Measurements from ENCODE around the gene TGFA. TPM values are rescaled to one million over a fixed set of nuclear protein-coding genes. Genes with fewer than 3 reads are reported as not detected.

The TGFA gene
- total RNA-seq, 2 experiments from 2014 or later = 0.25 to 0.38 TPM

DNA sequence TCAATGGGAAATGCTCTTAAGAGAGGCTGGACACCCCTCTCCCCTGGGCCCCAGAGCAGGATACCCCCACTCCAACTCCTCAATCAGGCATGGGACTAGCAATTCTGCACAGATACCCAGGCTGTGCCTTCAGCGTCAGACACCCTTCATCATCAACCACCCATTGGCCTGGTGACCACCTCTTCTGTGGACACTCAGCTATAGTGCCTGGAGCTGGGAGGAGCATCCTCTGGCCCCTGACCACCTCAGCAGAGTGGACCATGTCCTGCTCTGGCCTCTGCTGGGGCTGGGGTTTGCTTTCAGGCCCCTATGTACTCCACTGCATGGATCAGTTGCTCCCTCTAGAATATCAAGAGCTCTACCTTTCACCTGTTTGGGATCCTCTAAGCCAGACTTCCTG, 35.1 kb downstream of the TGFA start:
- ChIA-PET POLR2A (no interaction called here), CTCF (no interaction called here)
- H3K36me3 Mint-ChIP-seq (ENCODE audit: low read depth) = no peaks in the 10 kb centered on the region
- H3K27ac Mint-ChIP-seq = no peak overlapping the region
- ATAC-seq = no peak
- TF ChIP-seq, protein P1, sequence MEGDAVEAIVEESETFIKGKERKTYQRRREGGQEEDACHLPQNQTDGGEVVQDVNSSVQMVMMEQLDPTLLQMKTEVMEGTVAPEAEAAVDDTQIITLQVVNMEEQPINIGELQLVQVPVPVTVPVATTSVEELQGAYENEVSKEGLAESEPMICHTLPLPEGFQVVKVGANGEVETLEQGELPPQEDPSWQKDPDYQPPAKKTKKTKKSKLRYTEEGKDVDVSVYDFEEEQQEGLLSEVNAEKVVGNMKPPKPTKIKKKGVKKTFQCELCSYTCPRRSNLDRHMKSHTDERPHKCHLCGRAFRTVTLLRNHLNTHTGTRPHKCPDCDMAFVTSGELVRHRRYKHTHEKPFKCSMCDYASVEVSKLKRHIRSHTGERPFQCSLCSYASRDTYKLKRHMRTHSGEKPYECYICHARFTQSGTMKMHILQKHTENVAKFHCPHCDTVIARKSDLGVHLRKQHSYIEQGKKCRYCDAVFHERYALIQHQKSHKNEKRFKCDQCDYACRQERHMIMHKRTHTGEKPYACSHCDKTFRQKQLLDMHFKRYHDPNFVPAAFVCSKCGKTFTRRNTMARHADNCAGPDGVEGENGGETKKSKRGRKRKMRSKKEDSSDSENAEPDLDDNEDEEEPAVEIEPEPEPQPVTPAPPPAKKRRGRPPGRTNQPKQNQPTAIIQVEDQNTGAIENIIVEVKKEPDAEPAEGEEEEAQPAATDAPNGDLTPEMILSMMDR (IDR thresholded peaks at IDR 0.05) = no peak
- H3K27me3 Mint-ChIP-seq = no peaks in the 10 kb centered on the region
- H3K9me3 Mint-ChIP-seq = no peaks in the 10 kb centered on the region
- peaks cover 11% of the 10 kb centered on the region for H3K4me1 Mint-ChIP-seq (ENCODE audit: low read depth)
- intact Hi-C loops (cut with micrococcal nuclease) = no loop called here
- no peak overlapping the region for H3K4me3 Mint-ChIP-seq
- DNase-seq = no peak

DNA sequence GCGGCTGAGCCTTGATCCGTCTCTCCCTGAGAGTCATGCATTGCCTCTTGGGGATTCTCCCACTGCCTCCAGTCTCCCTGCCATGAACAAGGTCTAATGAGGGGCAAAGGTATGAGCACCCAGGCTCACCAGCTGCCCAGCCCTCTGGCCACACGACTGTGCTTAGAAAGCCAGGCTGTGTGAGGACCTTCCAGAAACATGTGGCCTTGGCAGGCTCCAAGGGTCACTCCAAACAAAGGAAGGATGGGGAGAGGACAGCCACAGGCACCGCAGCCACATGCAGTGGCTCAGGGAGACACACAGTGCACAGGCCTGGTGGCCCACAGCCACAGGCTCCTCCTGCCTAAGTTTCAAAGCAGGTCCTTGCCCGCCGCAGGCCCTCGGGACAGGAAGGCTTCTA, 35.8 kb downstream of the TGFA start:
- ChIA-PET POLR2A (interaction anchor here (0.8 kb wide), 2 partner anchors 11 to 16 kb away, joined by 3 to 4 read pairs; no protein-coding TSS in a partner anchor), CTCF (no interaction called here)
- intact Hi-C loops (cut with micrococcal nuclease) = no loop called here
- no peaks in the 10 kb centered on the region for H3K9me3 Mint-ChIP-seq
- H3K27me3 Mint-ChIP-seq = no peaks in the 10 kb centered on the region
- H3K27ac Mint-ChIP-seq = no peak overlapping the region
- peaks cover 5% of the 10 kb centered on the region for H3K4me1 Mint-ChIP-seq (ENCODE audit: low read depth)
- H3K36me3 Mint-ChIP-seq (ENCODE audit: low read depth) = no peaks in the 10 kb centered on the region
- TF ChIP-seq, protein P1 (IDR thresholded peaks at IDR 0.05) = no peak
- no peak for ATAC-seq
- DNase-seq = no peak
- no peak overlapping the region for H3K4me3 Mint-ChIP-seq

DNA sequence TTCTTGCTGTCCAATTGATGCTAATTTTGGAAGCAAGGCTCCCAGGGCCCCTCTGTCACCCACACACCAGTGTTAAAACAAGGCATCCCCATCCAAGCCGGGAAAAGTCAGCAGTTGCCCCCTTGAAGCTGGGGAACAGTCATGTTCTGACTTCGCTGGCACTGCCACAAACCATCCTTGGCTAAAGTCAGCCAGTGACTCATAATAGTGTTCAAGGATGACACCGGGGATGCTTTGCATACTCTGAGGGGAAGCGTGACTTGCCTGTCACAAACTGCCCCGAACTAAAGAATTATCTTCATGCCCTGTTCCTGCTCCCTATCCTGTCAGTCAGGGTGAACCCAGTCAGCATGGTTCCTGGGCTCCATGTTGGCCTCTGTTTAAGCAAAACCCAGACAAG, 37.0 kb downstream of the TGFA start:
- Mint-ChIP-seq H3K9me3 (no peaks in the 10 kb centered on the region), H3K27me3 (no peaks in the 10 kb centered on the region), H3K4me1 (ENCODE audit: low read depth) (peaks cover 5% of the 10 kb centered on the region), H3K27ac (no peak overlapping the region), H3K36me3 (ENCODE audit: low read depth) (no peaks in the 10 kb centered on the region), H3K4me3 (no peak overlapping the region)
- intact Hi-C loops (cut with micrococcal nuclease) = no loop called here
- ChIA-PET POLR2A (no interaction called here), CTCF (no interaction called here)
- TF ChIP-seq, protein P1 (IDR thresholded peaks at IDR 0.05) = no peak
- ATAC-seq (peak; percentile 79), DNase-seq (peak; percentile 25)

DNA sequence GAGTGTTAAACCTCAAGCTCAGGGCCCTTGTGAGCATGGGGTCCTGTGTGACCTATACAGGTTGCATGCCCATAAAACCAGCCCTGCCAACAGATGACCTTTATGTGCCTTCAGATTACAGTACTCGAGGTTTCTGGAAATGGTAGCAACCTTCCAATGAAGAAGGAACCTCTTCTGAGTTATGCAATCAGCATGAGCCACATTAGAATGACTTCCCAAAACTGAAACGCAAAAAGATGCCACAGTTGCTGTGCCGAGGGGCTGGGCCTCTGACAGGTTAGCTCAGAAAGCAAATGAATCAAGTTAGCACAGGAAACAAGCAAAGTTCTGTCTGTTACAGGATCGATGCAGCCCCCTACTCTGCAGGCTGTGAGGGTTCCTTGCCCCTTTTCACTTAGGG, 37.7 kb downstream of the TGFA start:
- peak; percentile 30 for ATAC-seq
- peak; percentile 8 for DNase-seq
- H3K4me3 Mint-ChIP-seq = no peak overlapping the region
- H3K4me1 Mint-ChIP-seq (ENCODE audit: low read depth) = peaks cover 5% of the 10 kb centered on the region
- intact Hi-C loops (cut with micrococcal nuclease) = no loop called here
- no peak overlapping the region for H3K27ac Mint-ChIP-seq
- no peaks in the 10 kb centered on the region for H3K36me3 Mint-ChIP-seq (ENCODE audit: low read depth)
- H3K27me3 Mint-ChIP-seq = no peaks in the 10 kb centered on the region
- ChIA-PET CTCF (no interaction called here), POLR2A (no interaction called here)
- H3K9me3 Mint-ChIP-seq = no peaks in the 10 kb centered on the region
- TF ChIP-seq, protein P1 (IDR thresholded peaks at IDR 0.05) = no peak

DNA sequence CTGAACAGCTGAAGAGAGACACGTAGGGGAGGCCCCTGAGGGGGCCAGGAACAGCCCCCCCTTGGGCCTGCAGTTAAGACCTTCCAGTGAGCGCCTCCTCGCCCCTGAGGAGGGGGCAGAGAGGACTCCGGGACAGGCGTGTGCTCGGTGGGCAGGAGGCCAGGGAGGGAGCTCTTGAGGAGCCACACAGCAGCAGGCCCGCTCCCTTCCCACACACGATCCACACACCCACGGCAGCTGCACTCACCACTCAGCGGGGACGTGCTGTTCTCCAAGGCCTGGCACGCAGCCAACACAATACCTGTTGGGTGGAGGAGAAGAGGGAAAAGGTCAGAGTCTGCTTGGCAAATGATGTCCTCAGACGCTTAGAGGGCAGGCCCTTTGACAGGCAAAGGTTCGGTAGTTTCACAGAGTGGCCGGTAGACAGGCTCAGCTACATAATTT, 39.0 kb downstream of the TGFA start:
- no peaks in the 10 kb centered on the region for H3K27me3 Mint-ChIP-seq
- CTCF ChIA-PET = interaction anchor here (0.7 kb wide), 1 partner anchor 13 kb away, joined by 3 read pairs; no protein-coding TSS in a partner anchor
- intact Hi-C loops (cut with micrococcal nuclease) = no loop called here
- H3K4me3 Mint-ChIP-seq = no peak overlapping the region
- TF ChIP-seq, protein P1 (IDR thresholded peaks at IDR 0.05) = no peak
- DNase-seq (no peak), ATAC-seq (no peak)
- no peaks in the 10 kb centered on the region for H3K9me3 Mint-ChIP-seq
- H3K4me1 Mint-ChIP-seq (ENCODE audit: low read depth) = peaks cover 5% of the 10 kb centered on the region
- H3K36me3 Mint-ChIP-seq (ENCODE audit: low read depth) = no peaks in the 10 kb centered on the region
- POLR2A ChIA-PET = no interaction called here
- H3K27ac Mint-ChIP-seq = no peak overlapping the region
